CD8-positive, alpha-beta memory T cell (primary cell): ENCODE results near the gene TXNIP. TPM values are rescaled to one million over a fixed set of nuclear protein-coding genes. Genes with fewer than 3 reads are reported as not detected.

Experiments used
- CTCF ChIA-PET: fragments of 350-600 bp; sonication (Branson Sonifier 250); formaldehyde crosslinking; loops from one replicate; lab custom pipeline; 2021; ENCODE audit warnings: antibody characterized with exemption; lab: Charles Lee
- POLR2A ChIA-PET: fragments of 350-600 bp; sonication (Branson Sonifier 250); formaldehyde crosslinking; loops from one replicate; lab custom pipeline; 2021; ENCODE audit warnings: antibody characterized with exemption; lab: Charles Lee
- DNase-seq, 5 donors: peaks; one replicate each; pipeline versions ENCODE4 v3.0.0 to v3.0.0-alpha.2; 2020 to 2022; ENCODE audit warnings: mixed read lengths in 1 of 5
- H3K27ac ChIP-seq: one replicate; pipeline ENCODE4 v1.7.0; 2013; ENCODE audit warnings: low read depth, mild to moderate bottlenecking, low read length, moderate library complexity
- H3K27me3 ChIP-seq: 2 replicates; pipeline ENCODE4 v1.7.0; 2013; ENCODE audit warnings: low read length, mild to moderate bottlenecking; ENCODE audit not compliant: insufficient read depth, poor library complexity, severe bottlenecking
- H3K36me3 ChIP-seq: 2 replicates; pipeline ENCODE4 v1.7.0; 2013; ENCODE audit warnings: mild to moderate bottlenecking, low read length, moderate library complexity; ENCODE audit not compliant: insufficient read depth
- H3K4me1 ChIP-seq: 2 replicates; pipeline ENCODE4 v1.7.0; 2013; ENCODE audit warnings: mild to moderate bottlenecking, low read length, moderate library complexity; ENCODE audit not compliant: insufficient read depth
- H3K4me3 ChIP-seq: 2 replicates; pipeline ENCODE4 v1.7.0; 2013; ENCODE audit warnings: mild to moderate bottlenecking, low read length
- H3K9me3 ChIP-seq: 2 replicates; pipeline ENCODE4 v1.7.0; 2013; ENCODE audit warnings: mild to moderate bottlenecking, low read length
- H3K27ac Mint-ChIP-seq, 8 donors: one replicate each; pipeline ENCODE4 v1.8.0; 2020 to 2021; ENCODE audit warnings: mixed read lengths in 8 of 8, mild to moderate bottlenecking in 6 of 8, inconsistent platforms in 3 of 8, moderate library complexity in 3 of 8
- H3K27me3 Mint-ChIP-seq, 2 donors: one replicate each; pipeline ENCODE4 v1.8.0; 2020 to 2021; ENCODE audit warnings: mixed read lengths in 2 of 2, mild to moderate bottlenecking in 1 of 2, moderate library complexity in 1 of 2
- H3K36me3 Mint-ChIP-seq, 3 donors: one replicate each; pipeline ENCODE4 v1.8.0; 2020 to 2021; ENCODE audit warnings: mixed read lengths in 3 of 3, inconsistent platforms in 1 of 3, mild to moderate bottlenecking in 1 of 3
- H3K4me1 Mint-ChIP-seq, 3 donors: one replicate each; pipeline ENCODE4 v1.8.0; 2020 to 2021; ENCODE audit warnings: mixed read lengths in 3 of 3, inconsistent platforms in 1 of 3, mild to moderate bottlenecking in 1 of 3
- H3K4me3 Mint-ChIP-seq, 7 donors: one replicate each; pipeline ENCODE4 v1.8.0; 2020 to 2021; ENCODE audit warnings: mixed read lengths in 7 of 7, mild to moderate bottlenecking in 6 of 7, moderate library complexity in 4 of 7, inconsistent platforms in 2 of 7
- H3K9me3 Mint-ChIP-seq, 5 donors: one replicate each; pipeline ENCODE4 v1.8.0; 2020 to 2022; ENCODE audit warnings: mixed read lengths in 5 of 5, mild to moderate bottlenecking in 3 of 5, moderate library complexity in 2 of 5, inconsistent platforms in 1 of 5
- polyA plus RNA-seq: library from polyadenylated mRNA; unstranded; fragments of 300-500 nt; fragmentation: Illumina TruSeq; gene quantifications from one replicate; pipeline ENCODE4 v1.2.3, GENCODE V29; 2021
- total RNA-seq, 2 experiments: library from RNA; stranded (reverse); gene quantifications; one replicate each; pipeline ENCODE4 v1.2.3, GENCODE V29; 2021

TXNIP gene
- total and polyA plus RNA-seq, 3 experiments from 2014 or later, result 167 to 4,579 (median 170) TPM

DNA sequence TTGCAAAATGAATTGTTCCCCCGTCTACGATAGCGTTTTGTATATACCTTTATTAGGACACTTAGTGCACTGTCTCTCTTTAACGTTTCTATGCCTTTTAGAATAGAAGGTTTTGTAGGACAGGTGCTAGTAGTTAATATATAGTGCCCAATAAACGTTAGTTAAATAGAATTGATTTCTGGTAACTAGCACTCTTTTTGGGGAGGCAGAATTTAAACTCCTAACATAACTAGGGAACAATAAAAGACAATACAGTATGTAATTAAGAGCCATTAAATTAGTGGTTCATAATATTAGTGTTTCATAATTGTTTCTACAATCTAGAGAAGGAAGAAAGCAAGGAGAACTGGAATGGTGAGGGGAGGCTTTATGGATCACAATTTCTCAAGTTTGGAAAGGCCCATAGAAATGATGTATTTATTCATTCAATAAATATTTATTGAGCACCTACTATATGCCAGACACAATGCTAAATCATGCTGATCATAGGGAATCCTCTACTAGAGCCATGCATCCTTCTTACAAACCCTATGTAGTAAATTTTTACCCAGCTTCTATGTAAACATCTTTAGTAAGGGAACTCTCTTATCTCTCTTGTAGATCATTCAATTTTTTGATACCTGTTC, 31.1 kb downstream of the TXNIP start:
- ChIA-PET POLR2A (interaction anchor here (0.6 to 2.4 kb wide), 14 partner anchors 9 to 106 kb away, joined by 3 to 34 read pairs (median 6); partner anchors contain the start of genes ANKRD35, PEX11B, PIAS3 and RBM8A), CTCF (interaction anchor here (0.6 to 4.9 kb wide), 14 partner anchors 8 to 119 kb away, joined by 3 to 77 read pairs (median 4); partner anchors contain the start of genes PEX11B and RBM8A)
- H3K9me3 Mint-ChIP-seq, result peaks cover 0 to 4% (median 0%) of the 10 kb centered on the region in 5 donors
- no peaks in the 10 kb centered on the region for H3K27me3 Mint-ChIP-seq
- Histone ChIP-seq H3K4me1 (peaks cover 37% of the 10 kb centered on the region), H3K36me3 (no peaks in the 10 kb centered on the region), H3K27me3 (no peaks in the 10 kb centered on the region), H3K9me3 (no peaks in the 10 kb centered on the region), H3K27ac (peak overlapping the region; percentile 71), H3K4me3 (peak overlapping the region; percentile 88)
- H3K4me1 Mint-ChIP-seq, result peaks cover 46 to 66% (median 47%) of the 10 kb centered on the region in 3 donors
- DNase-seq, result no peak
- H3K36me3 Mint-ChIP-seq, result peaks cover 7 to 30% (median 9%) of the 10 kb centered on the region in 3 donors
- H3K4me3 Mint-ChIP-seq, result peak overlapping the region; percentile 93 to 98 (median 96)
- H3K27ac Mint-ChIP-seq, result peak overlapping the region; percentile 84 to 99 (median 96)

DNA sequence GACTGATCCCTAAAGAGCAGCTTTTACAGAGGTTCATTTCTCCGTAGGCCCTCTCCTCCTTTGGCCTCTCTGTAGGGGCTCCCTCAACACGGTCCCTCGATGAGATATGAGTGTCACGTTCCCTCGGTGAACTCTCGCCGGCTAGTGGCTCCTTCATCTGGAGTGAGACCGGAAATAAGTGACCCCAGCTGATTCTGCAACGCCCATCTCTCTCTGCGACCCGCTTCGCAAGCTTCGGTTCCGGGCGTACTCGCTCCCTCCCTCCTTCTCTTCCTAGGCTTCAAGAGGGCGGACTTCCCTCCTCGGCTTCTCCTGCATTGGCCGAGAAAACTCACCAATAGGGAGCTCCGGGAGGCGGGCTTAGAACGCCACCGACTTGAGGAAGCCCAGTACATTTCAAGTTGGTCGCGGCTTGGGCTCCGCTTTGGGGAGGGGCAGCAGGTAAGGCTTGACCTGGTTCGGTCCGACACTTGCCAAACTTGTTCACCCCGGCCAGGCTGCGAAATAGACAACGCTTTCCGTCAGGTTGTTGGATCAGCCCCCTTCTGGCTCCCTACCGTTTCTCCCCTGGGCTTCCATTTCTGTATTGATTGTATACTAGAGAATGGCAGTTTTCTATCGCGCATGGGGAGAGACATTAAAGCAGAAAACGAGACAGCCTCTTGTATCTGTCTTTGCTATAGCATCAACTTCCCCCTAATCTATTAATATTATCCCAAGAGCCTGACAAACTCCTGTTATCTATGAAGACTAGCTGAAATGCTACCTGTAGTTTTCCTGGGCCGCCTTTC, 31.9 kb downstream of the TXNIP start, which contains the start of the genes ANKRD34A and POLR3GL:
Gene ANKRD34A (minus strand): TSS at position 248 of the 791 bp plus-strand sequence. CDS start 2,816 bp downstream, outside the sequence.
Gene POLR3GL (plus strand): TSS at position 363 of the 791 bp plus-strand sequence. CDS start 10,176 bp downstream, outside the sequence.
- Histone ChIP-seq H3K27ac (peak within 1 kb of the TSS; percentile 71), H3K36me3 (no peaks in the 10 kb centered on the region), H3K4me1 (peaks cover 44% of the 10 kb centered on the region), H3K9me3 (no peaks in the 10 kb centered on the region), H3K4me3 (peak within 1 kb of the TSS; percentile 88), H3K27me3 (no peaks in the 10 kb centered on the region)
- peaks cover 0 to 1% of the 10 kb centered on the region in 2 donors for H3K27me3 Mint-ChIP-seq
- ChIA-PET CTCF (interaction anchor here (0.7 to 4.9 kb wide), 21 partner anchors 9 to 119 kb away, joined by 3 to 77 read pairs (median 4); partner anchors contain the start of genes NUDT17, PEX11B, PIAS3 and RBM8A), POLR2A (interaction anchor here (0.6 to 2.4 kb wide), 21 partner anchors 8 to 317 kb away, joined by 3 to 34 read pairs (median 4); partner anchors contain the start of genes ANKRD35, NUDT17, PEX11B and PIAS3)
- H3K4me3 Mint-ChIP-seq, result peak within 1 kb of the TSS; percentile 93 to 98 (median 96)
- peaks cover 0 to 4% (median 0%) of the 10 kb centered on the region in 5 donors for H3K9me3 Mint-ChIP-seq
- peaks cover 6 to 30% (median 9%) of the 10 kb centered on the region in 3 donors for H3K36me3 Mint-ChIP-seq
- H3K27ac Mint-ChIP-seq, result peak within 1 kb of the TSS; percentile 84 to 99 (median 96)
- peaks cover 49 to 69% (median 50%) of the 10 kb centered on the region in 3 donors for H3K4me1 Mint-ChIP-seq
- DNase-seq, result peak; percentile 84 to 95 (median 90)

DNA sequence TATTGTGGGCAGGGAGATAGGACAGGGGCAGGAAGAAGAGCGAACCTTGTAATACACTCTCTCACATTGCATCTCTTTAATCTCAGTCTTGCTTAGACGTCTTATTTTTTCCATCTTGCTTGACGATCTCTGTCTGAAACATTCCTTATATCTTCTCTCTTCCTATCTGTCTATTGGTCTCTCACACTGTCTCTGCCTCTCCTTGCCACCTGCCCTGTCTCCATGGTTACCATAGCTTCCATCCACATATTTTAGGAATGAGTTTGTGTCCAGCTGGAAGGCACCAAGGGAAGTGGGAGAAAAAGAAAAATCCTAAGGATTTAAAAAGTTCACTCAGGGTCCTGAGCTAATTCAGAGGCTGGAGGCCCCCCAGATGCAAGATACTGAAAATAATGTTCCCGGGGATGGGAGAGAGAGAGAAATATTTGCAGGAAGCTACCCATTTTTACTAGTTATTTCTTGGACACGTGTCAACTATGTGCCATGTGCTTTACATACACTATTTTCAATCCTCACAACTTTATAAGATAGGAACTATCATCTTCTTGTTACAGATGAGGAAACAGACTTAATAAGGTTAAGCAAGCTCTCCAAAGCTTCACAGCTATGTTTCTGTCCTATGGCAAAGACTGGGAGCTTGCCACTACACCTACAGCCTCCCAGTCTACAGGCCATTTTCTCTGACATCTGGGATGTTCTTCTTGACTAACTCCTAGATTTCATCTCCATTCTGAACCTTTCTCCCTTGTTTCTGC, 32.9 kb downstream of the TXNIP start:
- Histone ChIP-seq H3K27ac (peak overlapping the region; percentile 71), H3K9me3 (no peaks in the 10 kb centered on the region), H3K4me1 (peaks cover 54% of the 10 kb centered on the region), H3K4me3 (peak overlapping the region; percentile 88), H3K27me3 (no peaks in the 10 kb centered on the region), H3K36me3 (no peaks in the 10 kb centered on the region)
- POLR2A ChIA-PET, result interaction anchor here (0.6 to 2.4 kb wide), 20 partner anchors 7 to 315 kb away, joined by 3 to 34 read pairs (median 4); partner anchors contain the start of genes ANKRD35, NUDT17, PEX11B and PIAS3
- Mint-ChIP-seq H3K36me3 (peaks cover 6 to 28% (median 9%) of the 10 kb centered on the region in 3 donors), H3K4me3 (peak overlapping the region; percentile 93 to 98 (median 96)), H3K27ac (peak overlapping the region; percentile 89 to 99 (median 97)), H3K9me3 (peaks cover 0 to 4% (median 0%) of the 10 kb centered on the region in 5 donors), H3K4me1 (peaks cover 60 to 76% (median 60%) of the 10 kb centered on the region in 3 donors), H3K27me3 (peaks cover 0 to 3% of the 10 kb centered on the region in 2 donors)
- CTCF ChIA-PET, result interaction anchor here (0.9 to 4.9 kb wide), 15 partner anchors 10 to 118 kb away, joined by 3 to 77 read pairs (median 6); partner anchors contain the start of genes NUDT17, PEX11B, PIAS3 and RBM8A
- DNase-seq, result no peak

DNA sequence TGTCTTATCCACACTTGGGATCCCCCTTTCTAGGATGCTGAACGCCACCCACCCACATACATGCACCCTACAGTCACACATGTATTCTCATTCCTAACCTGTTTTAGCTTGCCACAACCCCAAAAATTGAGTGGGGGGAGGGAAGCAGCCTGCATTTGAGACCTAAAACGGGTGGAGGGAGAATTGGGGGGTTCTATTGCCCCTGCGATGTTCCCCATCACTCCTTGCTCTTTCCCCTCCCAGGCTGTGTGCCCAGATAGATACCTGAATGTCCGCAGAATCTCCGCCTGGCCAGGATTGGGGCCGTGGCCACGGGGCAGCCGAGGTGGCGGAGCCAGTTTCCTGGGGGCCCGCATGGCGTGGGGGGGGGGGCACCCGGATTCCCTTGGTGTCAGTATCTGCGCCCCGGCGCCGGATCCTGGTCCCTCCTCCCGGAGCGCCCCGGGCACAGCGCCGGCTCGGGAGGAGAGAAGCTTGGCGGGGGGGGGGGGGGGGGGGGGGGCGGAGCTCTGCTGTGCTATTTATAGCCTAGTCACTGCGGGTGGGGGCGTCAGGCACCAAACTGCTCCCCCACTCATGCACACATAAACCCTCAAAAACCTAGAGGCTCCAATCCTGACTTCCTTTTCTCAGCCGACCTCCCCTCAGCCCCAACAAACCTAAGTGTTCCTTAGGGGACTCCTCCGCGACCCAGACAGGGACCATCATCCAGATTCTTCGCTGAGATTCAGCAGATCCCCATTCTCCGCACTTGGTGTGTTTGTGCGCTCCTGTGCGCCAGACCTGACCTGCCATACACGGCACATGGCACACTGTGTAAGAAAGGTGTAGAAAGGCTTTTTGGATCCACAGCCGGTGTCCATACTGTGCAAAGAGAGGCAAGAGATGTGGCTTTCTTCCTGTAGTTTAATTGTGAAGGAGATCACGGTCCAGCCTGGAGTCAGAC, 33.9 kb downstream of the TXNIP start:
- peak overlapping the region; percentile 87 to 98 (median 96) for H3K27ac Mint-ChIP-seq
- ChIA-PET CTCF (interaction anchor here (0.7 to 4.9 kb wide), 9 partner anchors 13 to 117 kb away, joined by 3 to 77 read pairs (median 9); partner anchors contain the start of genes NUDT17, PIAS3 and RBM8A), POLR2A (interaction anchor here (0.6 to 1.9 kb wide), 9 partner anchors 15 to 104 kb away, joined by 3 to 11 read pairs (median 3); partner anchors contain the start of gene RBM8A)
- H3K36me3 ChIP-seq, result no peaks in the 10 kb centered on the region
- H3K4me3 ChIP-seq, result peak overlapping the region; percentile 93
- no peaks in the 10 kb centered on the region for H3K9me3 ChIP-seq
- DNase-seq, result peak in 3 of 5 donors; percentile 34 to 67 (median 41)
- peaks cover 59% of the 10 kb centered on the region for H3K4me1 ChIP-seq
- peaks cover 0 to 3% of the 10 kb centered on the region in 2 donors for H3K27me3 Mint-ChIP-seq
- peaks cover 58 to 75% (median 61%) of the 10 kb centered on the region in 3 donors for H3K4me1 Mint-ChIP-seq
- H3K36me3 Mint-ChIP-seq, result peaks cover 0 to 24% (median 2%) of the 10 kb centered on the region in 3 donors
- H3K4me3 Mint-ChIP-seq, result peak overlapping the region; percentile 94 to 99 (median 97)
- H3K27ac ChIP-seq, result no peak overlapping the region
- H3K27me3 ChIP-seq, result no peaks in the 10 kb centered on the region
- H3K9me3 Mint-ChIP-seq, result no peaks in the 10 kb centered on the region

DNA sequence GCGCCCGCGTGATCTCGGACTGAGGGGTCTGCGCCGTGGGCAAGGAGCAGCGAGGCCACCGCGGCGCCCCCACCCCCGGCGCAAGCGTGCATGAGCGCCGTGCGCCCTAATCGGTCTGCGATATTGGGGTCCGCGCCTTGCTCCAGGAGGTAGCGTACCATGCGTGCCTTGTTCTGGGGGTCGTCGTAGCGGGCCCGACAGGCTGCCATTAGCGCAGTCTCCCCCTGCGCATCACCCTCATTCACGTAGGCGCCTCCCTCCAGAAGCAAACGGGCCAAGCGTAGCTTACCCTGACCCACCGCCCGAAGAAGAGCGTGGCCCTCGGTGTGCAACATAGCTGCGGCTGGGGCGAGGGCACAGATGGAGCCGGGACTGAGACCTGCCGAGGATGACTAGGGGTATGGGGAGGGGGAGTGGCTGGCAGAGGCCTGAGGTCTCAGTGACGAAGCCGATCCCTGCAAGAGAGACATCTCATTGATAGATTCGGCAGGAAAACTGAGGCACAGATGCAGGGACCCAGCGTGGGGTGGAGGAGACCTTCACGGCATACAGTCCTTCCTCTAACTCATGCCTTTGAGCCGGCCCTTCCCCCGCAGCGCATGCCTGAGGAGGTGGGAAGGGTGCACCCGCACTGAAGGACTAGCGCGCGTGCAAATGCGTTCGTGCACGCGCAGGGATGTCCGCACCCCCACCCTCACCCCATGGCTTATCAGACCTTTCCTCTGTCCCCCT, 34.8 kb downstream of the TXNIP start:
- peaks cover 62 to 70% (median 63%) of the 10 kb centered on the region in 3 donors for H3K4me1 Mint-ChIP-seq
- H3K27me3 Mint-ChIP-seq, result peaks cover 0 to 3% of the 10 kb centered on the region in 2 donors
- H3K36me3 ChIP-seq, result no peaks in the 10 kb centered on the region
- H3K27ac Mint-ChIP-seq, result peak overlapping the region; percentile 77 to 97 (median 86)
- peaks cover 0 to 26% (median 0%) of the 10 kb centered on the region in 3 donors for H3K36me3 Mint-ChIP-seq
- H3K9me3 ChIP-seq, result no peaks in the 10 kb centered on the region
- peak overlapping the region; percentile 92 to 99 (median 96) for H3K4me3 Mint-ChIP-seq
- peak overlapping the region; percentile 40 for H3K27ac ChIP-seq
- peaks cover 57% of the 10 kb centered on the region for H3K4me1 ChIP-seq
- DNase-seq, result peak in 3 of 5 donors; percentile 37 to 69 (median 48)
- CTCF ChIA-PET, result interaction anchor here (1.1 kb wide), 1 partner anchor 34 kb away, joined by 7 read pairs; the partner anchor contains the start of gene RBM8A
- no peaks in the 10 kb centered on the region for H3K27me3 ChIP-seq
- peak overlapping the region; percentile 93 for H3K4me3 ChIP-seq
- no peaks in the 10 kb centered on the region for H3K9me3 Mint-ChIP-seq
- POLR2A ChIA-PET, result interaction anchor here (1.2 to 1.9 kb wide), 4 partner anchors 16 to 76 kb away, joined by 3 to 11 read pairs (median 4); partner anchors contain the start of gene RBM8A
